ENCODE data around the gene LRRC14B. TPM values are rescaled to one million over a fixed set of nuclear protein-coding genes. Genes with fewer than 3 reads are reported as not detected.

LRRC14B gene
- total RNA-seq, 1 experiment from 2014 or later, result 0.06 TPM

- no peak for DNase-seq (ENCODE audit: low read depth)
Measured at GRCh38 chr5:174291-174600, 17.0 kb upstream of the LRRC14B start.

GRCh38 chr5:174876-175465 lies 16.3 kb upstream of the LRRC14B start:
- DNase-seq (ENCODE audit: low read depth), result no peak

GRCh38 chr5:176296-176823 lies 14.9 kb upstream of the LRRC14B start:
- no peak for DNase-seq (ENCODE audit: low read depth)

DNA sequence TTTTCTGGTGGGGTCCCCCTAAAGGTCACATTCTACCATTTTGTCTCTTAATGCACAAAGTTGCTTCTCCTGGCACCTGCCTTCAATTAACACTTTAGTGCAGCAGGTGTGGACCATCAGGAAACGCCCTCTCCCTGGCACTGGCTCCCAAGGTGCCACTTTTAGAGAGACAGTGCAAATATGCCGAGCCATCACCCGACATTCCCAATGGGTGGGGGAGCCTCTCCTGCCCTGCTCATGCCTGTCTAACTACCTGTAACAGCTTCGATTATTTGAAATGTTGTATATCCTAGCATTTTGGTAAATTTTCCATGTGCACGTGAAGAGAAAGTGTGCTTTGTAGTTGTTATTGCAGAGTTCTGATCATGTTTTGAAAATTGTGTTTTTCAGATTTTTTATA lies 13.2 kb upstream of the LRRC14B start:
- DNase-seq (ENCODE audit: low read depth), result no peak

GRCh38 chr5:179401-179800 lies 11.9 kb upstream of the LRRC14B start:
- no peak for DNase-seq (ENCODE audit: low read depth)

- no peak for DNase-seq (ENCODE audit: low read depth)
Measured at GRCh38 chr5:180286-180918, 10.9 kb upstream of the LRRC14B start.

- DNase-seq (ENCODE audit: low read depth), result no peak
Measured at GRCh38 chr5:181160-181559, 10.1 kb upstream of the LRRC14B start.

DNA sequence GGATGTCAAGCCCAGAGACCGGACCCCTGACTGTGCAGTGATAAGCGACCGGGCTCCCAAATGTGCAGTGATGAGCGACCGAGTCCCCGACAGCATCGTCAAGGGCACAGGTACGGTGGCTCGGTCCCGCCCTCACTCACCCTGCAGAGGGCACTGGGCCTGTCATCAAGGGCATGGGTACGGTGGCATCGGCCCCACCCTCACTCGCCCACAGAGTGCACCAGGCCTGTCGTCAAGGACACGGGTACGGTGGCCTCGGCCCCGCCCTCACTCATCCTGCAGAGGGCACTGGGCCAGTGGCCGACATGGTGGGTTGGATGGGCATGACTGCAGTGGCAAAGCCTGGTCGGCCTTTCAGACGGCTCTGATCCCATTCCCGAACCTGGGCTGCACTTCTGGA lies 9.7 kb upstream of the LRRC14B start:
- no peak for DNase-seq (ENCODE audit: low read depth)

GRCh38 chr5:182126-182525 lies 9.2 kb upstream of the LRRC14B start:
- no peak for DNase-seq (ENCODE audit: low read depth)

- no peak for DNase-seq (ENCODE audit: low read depth)
Measured at GRCh38 chr5:184471-184870, 6.8 kb upstream of the LRRC14B start.

GRCh38 chr5:185095-186070 lies 5.9 kb upstream of the LRRC14B start:
- DNase-seq (ENCODE audit: low read depth), result no peak

DNA sequence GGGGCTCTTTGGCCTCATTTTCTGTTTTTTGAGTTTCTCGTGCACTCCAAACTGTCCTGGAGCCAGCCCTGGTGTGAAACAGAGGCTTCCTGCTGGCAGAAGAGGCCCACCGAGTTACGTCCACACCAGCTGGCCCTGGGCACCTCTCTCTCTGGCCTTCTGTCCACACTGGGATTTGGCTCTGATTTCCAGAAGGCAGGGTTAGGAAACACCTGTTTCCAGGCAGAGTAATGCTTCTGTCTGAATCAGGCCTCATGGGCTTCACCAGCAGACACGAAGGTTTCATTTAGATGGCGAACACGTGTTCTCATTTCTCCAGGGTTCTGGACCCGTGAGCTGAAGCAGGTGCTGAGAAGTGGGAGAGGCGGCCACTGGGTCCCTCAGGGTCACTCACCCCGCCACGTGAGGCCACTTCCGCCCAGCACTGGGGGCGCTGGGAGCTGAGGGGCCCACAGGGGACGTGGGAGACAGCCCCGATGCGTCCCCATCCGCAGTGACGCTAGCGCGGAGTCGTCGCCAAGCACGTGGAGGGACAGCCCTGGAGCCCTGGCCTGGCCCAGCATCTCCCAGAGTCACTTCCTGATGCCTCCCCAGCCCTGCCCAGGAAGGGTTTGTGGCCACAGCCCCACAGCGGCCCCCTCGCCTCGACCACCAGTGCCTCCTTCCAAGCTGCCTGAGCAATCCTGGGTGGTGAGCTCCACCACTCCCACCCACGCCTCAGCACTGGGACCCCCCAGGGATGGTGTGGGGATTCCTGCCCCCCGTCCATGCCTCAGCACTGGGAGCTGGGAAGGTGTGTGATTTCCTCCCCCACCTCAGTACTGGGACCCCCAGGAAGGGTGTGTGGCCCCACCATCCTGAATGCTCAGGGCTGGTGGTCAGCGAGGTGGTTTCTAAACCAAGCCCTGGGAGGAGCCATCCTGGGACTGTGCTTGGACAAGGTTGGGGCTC lies 4.9 kb upstream of the LRRC14B start:
- no peak for DNase-seq (ENCODE audit: low read depth)

- DNase-seq (ENCODE audit: low read depth), result no peak
Measured at GRCh38 chr5:187042-187431, 4.3 kb upstream of the LRRC14B start.

- DNase-seq (ENCODE audit: low read depth), result no peak
Measured at GRCh38 chr5:187617-188451, 3.5 kb upstream of the LRRC14B start.

DNA sequence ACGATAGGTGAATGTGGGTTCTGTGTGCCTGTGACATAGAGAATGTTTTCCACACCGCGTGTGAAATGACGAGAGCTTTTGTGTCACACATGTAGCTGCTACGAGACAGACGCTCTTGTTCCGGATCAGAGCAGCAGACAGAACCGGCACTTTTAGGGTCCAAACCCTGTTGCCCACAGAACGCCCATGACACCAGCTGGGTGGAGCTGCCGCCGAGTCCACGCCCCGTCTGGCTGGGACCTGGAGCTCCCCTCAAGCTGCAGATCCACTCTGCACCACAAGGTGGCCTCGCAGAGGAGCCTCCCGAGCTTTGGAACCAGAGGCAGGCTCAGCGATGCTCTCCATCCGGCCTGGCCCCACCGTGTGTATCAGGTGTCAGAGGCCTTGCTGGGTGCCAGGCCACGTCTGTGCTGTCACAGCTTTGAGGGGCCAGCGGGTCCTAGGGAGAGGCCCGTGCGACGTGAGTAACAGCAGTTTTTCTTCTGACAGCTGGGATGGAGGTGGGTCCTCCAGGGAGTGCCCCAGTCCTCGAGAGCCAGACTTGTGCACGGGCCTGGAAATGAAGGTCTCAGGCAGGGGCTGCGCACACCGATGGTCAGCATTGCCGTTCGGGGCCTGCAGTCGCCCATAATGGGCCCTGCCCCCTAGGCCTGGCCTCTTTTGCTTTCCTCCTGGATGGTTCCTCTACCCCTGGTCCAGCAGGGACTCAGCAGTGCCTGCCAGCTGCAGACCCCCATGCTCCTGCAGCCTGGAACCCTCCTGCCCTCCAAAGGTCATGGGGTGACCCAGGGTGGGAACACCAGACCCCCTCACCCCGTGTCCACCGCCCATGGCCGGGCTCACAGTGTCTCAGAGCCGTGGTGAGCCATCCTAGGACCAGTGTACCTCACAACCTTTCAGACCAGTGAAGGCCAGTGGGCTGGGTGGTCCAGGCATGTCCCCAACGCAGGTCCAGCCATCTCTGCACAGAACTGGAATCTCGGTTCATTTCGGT lies 2.5 kb upstream of the LRRC14B start:
- DNase-seq (ENCODE audit: low read depth), result peak; percentile 76

- no peak for DNase-seq (ENCODE audit: low read depth)
Measured at GRCh38 chr5:189486-189885, 1.8 kb upstream of the LRRC14B start.

GRCh38 chr5:189976-190365 lies 1.3 kb upstream of the LRRC14B start:
- no peak for DNase-seq (ENCODE audit: low read depth)

DNA sequence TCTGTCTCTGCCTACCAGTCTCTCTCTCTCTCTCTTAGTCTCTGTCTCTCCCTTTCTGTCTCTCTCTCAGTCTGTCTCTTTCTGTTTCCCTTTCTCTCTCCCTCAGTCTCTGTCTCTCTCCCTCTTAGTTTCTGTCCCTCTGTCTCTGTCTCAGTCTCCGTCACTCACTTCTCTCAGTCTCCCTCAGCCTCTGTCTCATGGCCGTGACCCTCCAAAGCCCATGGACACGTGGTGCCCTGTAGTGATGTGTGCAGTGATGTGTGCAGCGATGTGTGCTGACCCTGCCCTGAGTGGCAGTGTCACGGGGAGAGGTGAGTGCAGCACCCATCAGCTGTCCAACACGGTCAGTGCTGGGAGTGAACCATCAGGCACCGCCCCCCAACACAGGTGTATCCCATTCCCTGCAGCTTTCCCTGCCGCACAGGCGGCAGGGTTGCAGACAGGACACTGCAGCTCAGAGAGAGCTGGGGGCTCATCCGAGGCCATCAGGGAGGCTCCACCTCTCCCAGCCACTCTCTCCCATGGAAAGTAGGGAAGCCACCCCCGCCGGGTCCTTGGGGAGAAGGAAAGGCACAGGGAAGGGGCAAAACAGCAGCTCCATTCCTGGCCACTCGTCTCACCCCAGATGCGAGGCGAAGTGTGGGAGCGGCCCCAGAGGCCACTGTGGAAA lies 794 bp upstream of the LRRC14B start:
- no peak for DNase-seq (ENCODE audit: low read depth)
